Erythroblast (primary cell): ENCODE measurements around the gene APP.

ENCODE experiments used
- GATA1 ChIP-seq: IDR thresholded peaks from 2 replicates; pipeline ENCODE4 v1.6.1; 2011; ENCODE audit warnings: low read depth, mild to moderate bottlenecking, control low read depth, low read length, moderate library complexity
- POLR2A ChIP-seq: IDR thresholded peaks from 2 replicates; pipeline ENCODE4 v1.6.1; 2011; ENCODE audit warnings: mild to moderate bottlenecking, low read length

- TF ChIP-seq POLR2A (no peak), GATA1 (no peak)
These were observed 80.8 kb downstream of the APP start for GRCh38 chr21:26089730-26090129.
